HepG2 (cell line): Measurements from ENCODE around the gene LGALS1. TPM values are rescaled to one million over a fixed set of nuclear protein-coding genes. Genes with fewer than 3 reads are reported as not detected.

Experiments used
- ATAC-seq: fragments of 200-7000 bp; cut with Tn5 transposase; 3 replicates; pipeline ENCODE4 v1.9.1; 2020; ENCODE audit warnings: mild to moderate bottlenecking, moderate library complexity
- BruUV-seq: library from RNA; stranded (reverse); fragments of 400-500 nt; replicated peaks from 2 replicates; lab custom pipeline; 2021; lab: Mats Ljungman, UMichigan
- CTCF ChIA-PET: fragments of 300-600 bp; formaldehyde crosslinking; extraction: SDS; loops from one replicate; lab custom pipeline; 2021; ENCODE audit warnings: low total read pairs, inconsistent platforms, low intra/inter-chr PET ratio; lab: Yijun Ruan, JAX
- POLR2A ChIA-PET: fragments of 350-600 bp; sonication (Branson Sonifier 250); formaldehyde crosslinking; loops from one replicate; lab custom pipeline; 2020; ENCODE audit warnings: antibody characterized with exemption, inconsistent platforms; lab: Yijun Ruan, JAX
- DNase-seq: peaks from one replicate; pipeline ENCODE4 v3.0.0-alpha.2; 2015; ENCODE audit warnings: low spot score
- FAIRE-seq: peaks from 3 replicates; lab custom pipeline; 2011; peaks lifted over from hg19 to GRCh38; lab: Jason Lieb, UNC
- H2AFZ ChIP-seq: one replicate; pipeline ENCODE4 v1.6.1; 2011; ENCODE audit warnings: low read length, inconsistent platforms
- H3K27ac ChIP-seq: fragments of 300-600 bp; 3 replicates; pipeline ENCODE4 v1.8.0; 2011; ENCODE audit warnings: mixed run types, mild to moderate bottlenecking, mixed read lengths, low read length, inconsistent platforms; ENCODE audit not compliant: insufficient read depth; ENCODE audit errors: extremely low read length
- H3K27me3 ChIP-seq, 2 experiments: fragments of 200-600 bp in 1 of 2; 2 replicates in 1 of 2; 3 replicates in 1 of 2; pipeline versions ENCODE4 v1.6.0 to v1.8.0; 2011; ENCODE audit warnings: low read length in 2 of 2, mild to moderate bottlenecking in 2 of 2, moderate library complexity in 2 of 2, inconsistent platforms in 1 of 2; ENCODE audit not compliant: insufficient read depth in 2 of 2, control insufficient read depth in 1 of 2
- H3K36me3 ChIP-seq, 2 experiments: fragments of 200-600 bp in 1 of 2; replicated peaks in 1 of 2; 2 replicates in 1 of 2; 3 replicates in 1 of 2; pipeline versions ENCODE4 v1.5.1 to v1.8.0; 2011; ENCODE audit warnings: low read length in 2 of 2, inconsistent platforms in 1 of 2; ENCODE audit not compliant: insufficient read depth in 2 of 2, control insufficient read depth in 1 of 2
- H3K4me1 ChIP-seq: 2 replicates; pipeline ENCODE4 v1.5.1; 2012; ENCODE audit warnings: low read length, inconsistent platforms; ENCODE audit not compliant: insufficient read depth
- H3K4me2 ChIP-seq: 2 replicates; pipeline ENCODE4 v1.6.0; 2011; ENCODE audit warnings: low read depth, low read length, inconsistent platforms
- H3K4me3 ChIP-seq, 3 experiments: fragments of 200-600 bp in 1 of 3; sonication (generic), shearing (Covaris generic) in 1 of 3; replicated peaks in 1 of 3; 2 replicates each; pipeline ENCODE4 v1.5.1; 2011 to 2016; ENCODE audit warnings: low read length in 3 of 3, inconsistent platforms in 2 of 3, low read depth in 2 of 3, mild to moderate bottlenecking in 2 of 3, control low read depth in 1 of 3, mixed read lengths in 1 of 3; ENCODE audit not compliant: insufficient read depth in 1 of 3
- H3K79me2 ChIP-seq: one replicate; pipeline ENCODE4 v1.6.1; 2011; ENCODE audit warnings: low read length, inconsistent platforms; ENCODE audit not compliant: insufficient read depth
- H3K9ac ChIP-seq: 2 replicates; pipeline ENCODE4 v1.6.0; 2011; ENCODE audit warnings: mild to moderate bottlenecking, low read depth, low read length, inconsistent platforms; ENCODE audit not compliant: insufficient read depth
- H3K9me3 ChIP-seq: 2 replicates; pipeline ENCODE4 v1.5.1; 2012; ENCODE audit warnings: mild to moderate bottlenecking, low read length
- H4K20me1 ChIP-seq: 2 replicates; pipeline ENCODE4 v1.6.0; 2011; ENCODE audit warnings: inconsistent platforms, mild to moderate bottlenecking, low read length, moderate library complexity; ENCODE audit not compliant: insufficient read depth
- KAT2B ChIP-seq: fragments of 150-350 bp; IDR thresholded peaks from 2 replicates; pipeline ENCODE4 v1.6.1; 2014; ENCODE audit warnings: low read depth, low read length, borderline replicate concordance
- PHB2 ChIP-seq: fragments of 450-650 bp; IDR thresholded peaks from 2 replicates; pipeline ENCODE4 v1.6.1; 2018; ENCODE audit not compliant: partially characterized antibody
- ZMYM3 ChIP-seq: sonication (generic); formaldehyde crosslinking; IDR thresholded peaks from 2 replicates; pipeline ENCODE4 v1.5.1; 2020; ENCODE audit warnings: mild to moderate bottlenecking, missing genetic modification reagents
- WGBS: methylation state at CpG from one replicate; pipeline ENCODE4 v1.1.6; 2017; ENCODE audit warnings: low lambda C conversion rate; 5-methylcytosine and 5-hydroxymethylcytosine counted together
- in situ Hi-C: cut with HindIII; loops from 2 replicates; pipeline ENCODE4 v1.10.0; 2017; ENCODE audit warnings: low pct_unique_long_range_greater_than_20kb; ENCODE audit not compliant: extremely low pct_ligation_motif_present
- intact Hi-C: fragments of 100-400 bp; cut with micrococcal nuclease; formaldehyde crosslinking; loops from one replicate; pipeline ENCODE4 v1.10.0; 2022; ENCODE audit not compliant: unreplicated experiment
- polyA plus RNA-seq, 8 experiments: library from polyadenylated mRNA; depleted of rRNA in 3 of 8; stranded (reverse) in 7 of 8; unstranded in 1 of 8; fragments of >200 nt; fragmentation: Illumina TruSeq in 4 of 8; extraction: Trizol in 4 of 8; gene quantifications; 2 replicates each; pipeline versions ENCODE4 v1.2.1 to v1.2.3, GENCODE V29; 2011 to 2016; ENCODE audit warnings: low read depth in 4 of 8, missing spikeins in 1 of 8, mixed read lengths in 1 of 8; ENCODE audit not compliant: insufficient read depth in 1 of 8
- total RNA-seq, 5 experiments: library from RNA; depleted of rRNA; stranded (reverse); fragments of >200 nt; fragmentation: Illumina TruSeq; extraction: Trizol; gene quantifications; 2 replicates each; pipeline ENCODE4 v1.2.3, GENCODE V29; 2016; ENCODE audit warnings: low read depth in 1 of 5
- TF ChIP-seq, protein P1 (sequence below): sonication (generic); formaldehyde crosslinking; IDR thresholded peaks from 2 replicates; pipeline ENCODE4 v1.8.1; 2023; ENCODE audit warnings: mild to moderate bottlenecking, inconsistent platforms, moderate library complexity, missing genetic modification reagents, borderline replicate concordance
- TF ChIP-seq, protein P2 (sequence below): sonication (generic); formaldehyde crosslinking; IDR thresholded peaks from 2 replicates; pipeline ENCODE4 v1.4.0; 2020; ENCODE audit warnings: missing genetic modification reagents

LGALS1 gene
- total and polyA plus RNA-seq, 2 of the 13 experiments (the other 11 are each of a cell fraction or from before 2014, with no cell fraction given), result 103 to 858 TPM

DNA sequence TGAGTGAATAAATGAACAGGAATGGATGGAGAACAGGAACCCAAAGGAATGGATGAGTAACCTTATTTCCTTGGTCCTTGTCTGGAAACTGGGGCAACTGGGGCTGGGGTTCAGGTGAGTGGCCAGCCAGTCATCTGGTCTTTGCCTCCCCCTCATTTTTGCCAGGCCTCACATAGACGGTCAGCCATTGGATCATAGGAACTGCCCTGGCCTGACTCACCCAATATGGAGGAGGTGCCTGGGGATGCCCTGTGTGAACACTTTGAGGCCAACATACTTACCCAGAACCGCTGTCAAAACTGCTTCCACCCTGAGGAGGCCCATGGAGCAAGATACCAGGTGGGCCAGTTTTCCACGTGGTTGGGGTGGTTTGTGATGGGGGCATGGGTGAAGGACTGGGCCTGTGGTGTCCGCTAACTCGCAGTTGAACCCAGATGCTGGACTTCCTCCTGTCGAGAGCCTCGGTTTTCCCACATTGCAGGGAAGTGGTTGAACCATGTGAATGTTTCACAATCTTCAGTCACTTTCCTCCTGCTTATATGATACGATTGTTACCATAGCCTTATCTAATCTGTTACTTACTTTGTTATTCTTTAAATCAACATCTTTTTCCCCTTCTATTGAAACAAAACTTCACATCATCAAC, 25.8 kb downstream of the LGALS1 start:
- H2AFZ ChIP-seq, result no peak overlapping the region
- POLR2A ChIA-PET, result no interaction called here
- no peak for ATAC-seq

More for the DNA sequence above, 25.8 kb downstream of the LGALS1 start:
- in situ Hi-C loops, result no loop called here
- no TSS peak for BruUV-seq
- no peaks in the 10 kb centered on the region for H4K20me1 ChIP-seq
- intact Hi-C loops, result no loop called here
- no peak overlapping the region for H3K27ac ChIP-seq
- peaks cover 0 to 2% of the 10 kb centered on the region in 2 experiments; a peak in 1 of 5 replicates for H3K36me3 ChIP-seq
- TF ChIP-seq, protein P1, sequence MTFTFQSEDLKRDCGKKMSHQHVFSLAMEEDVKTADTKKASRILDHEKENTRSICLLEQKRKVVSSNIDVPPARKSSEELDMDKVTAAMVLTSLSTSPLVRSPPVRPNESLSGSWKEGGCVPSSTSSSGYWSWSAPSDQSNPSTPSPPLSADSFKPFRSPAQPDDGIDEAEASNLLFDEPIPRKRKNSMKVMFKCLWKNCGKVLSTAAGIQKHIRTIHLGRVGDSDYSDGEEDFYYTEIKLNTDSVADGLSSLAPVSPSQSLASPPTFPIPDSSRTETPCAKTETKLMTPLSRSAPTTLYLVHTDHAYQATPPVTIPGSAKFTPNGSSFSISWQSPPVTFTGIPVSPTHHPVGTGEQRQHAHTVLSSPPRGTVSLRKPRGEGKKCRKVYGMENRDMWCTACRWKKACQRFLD (CRISPR knock-in tag), result no peak
- TF ChIP-seq PHB2 (no peak), KAT2B (no peak), ZMYM3 (no peak)
- TF ChIP-seq, protein P2, sequence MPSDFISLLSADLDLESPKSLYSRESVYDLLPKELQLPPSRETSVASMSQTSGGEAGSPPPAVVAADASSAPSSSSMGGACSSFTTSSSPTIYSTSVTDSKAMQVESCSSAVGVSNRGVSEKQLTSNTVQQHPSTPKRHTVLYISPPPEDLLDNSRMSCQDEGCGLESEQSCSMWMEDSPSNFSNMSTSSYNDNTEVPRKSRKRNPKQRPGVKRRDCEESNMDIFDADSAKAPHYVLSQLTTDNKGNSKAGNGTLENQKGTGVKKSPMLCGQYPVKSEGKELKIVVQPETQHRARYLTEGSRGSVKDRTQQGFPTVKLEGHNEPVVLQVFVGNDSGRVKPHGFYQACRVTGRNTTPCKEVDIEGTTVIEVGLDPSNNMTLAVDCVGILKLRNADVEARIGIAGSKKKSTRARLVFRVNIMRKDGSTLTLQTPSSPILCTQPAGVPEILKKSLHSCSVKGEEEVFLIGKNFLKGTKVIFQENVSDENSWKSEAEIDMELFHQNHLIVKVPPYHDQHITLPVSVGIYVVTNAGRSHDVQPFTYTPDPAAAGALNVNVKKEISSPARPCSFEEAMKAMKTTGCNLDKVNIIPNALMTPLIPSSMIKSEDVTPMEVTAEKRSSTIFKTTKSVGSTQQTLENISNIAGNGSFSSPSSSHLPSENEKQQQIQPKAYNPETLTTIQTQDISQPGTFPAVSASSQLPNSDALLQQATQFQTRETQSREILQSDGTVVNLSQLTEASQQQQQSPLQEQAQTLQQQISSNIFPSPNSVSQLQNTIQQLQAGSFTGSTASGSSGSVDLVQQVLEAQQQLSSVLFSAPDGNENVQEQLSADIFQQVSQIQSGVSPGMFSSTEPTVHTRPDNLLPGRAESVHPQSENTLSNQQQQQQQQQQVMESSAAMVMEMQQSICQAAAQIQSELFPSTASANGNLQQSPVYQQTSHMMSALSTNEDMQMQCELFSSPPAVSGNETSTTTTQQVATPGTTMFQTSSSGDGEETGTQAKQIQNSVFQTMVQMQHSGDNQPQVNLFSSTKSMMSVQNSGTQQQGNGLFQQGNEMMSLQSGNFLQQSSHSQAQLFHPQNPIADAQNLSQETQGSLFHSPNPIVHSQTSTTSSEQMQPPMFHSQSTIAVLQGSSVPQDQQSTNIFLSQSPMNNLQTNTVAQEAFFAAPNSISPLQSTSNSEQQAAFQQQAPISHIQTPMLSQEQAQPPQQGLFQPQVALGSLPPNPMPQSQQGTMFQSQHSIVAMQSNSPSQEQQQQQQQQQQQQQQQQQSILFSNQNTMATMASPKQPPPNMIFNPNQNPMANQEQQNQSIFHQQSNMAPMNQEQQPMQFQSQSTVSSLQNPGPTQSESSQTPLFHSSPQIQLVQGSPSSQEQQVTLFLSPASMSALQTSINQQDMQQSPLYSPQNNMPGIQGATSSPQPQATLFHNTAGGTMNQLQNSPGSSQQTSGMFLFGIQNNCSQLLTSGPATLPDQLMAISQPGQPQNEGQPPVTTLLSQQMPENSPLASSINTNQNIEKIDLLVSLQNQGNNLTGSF (CRISPR knock-in tag), result no peak
- TF ChIP-seq, all 625 proteins: peak for 0
- H3K27me3 ChIP-seq, result no peaks in the 10 kb centered on the region
- H3K9me3 ChIP-seq, result no peaks in the 10 kb centered on the region
- no peak overlapping the region for H3K4me2 ChIP-seq
- no peaks in the 10 kb centered on the region for H3K4me1 ChIP-seq
- no peak overlapping the region for H3K4me3 ChIP-seq
- FAIRE-seq (no peak), DNase-seq (no peak)
- 92% methylated on average over 7 of the region's 8 CpGs for WGBS
- CTCF ChIA-PET, result no interaction called here
- H3K9ac ChIP-seq, result no peak overlapping the region
- H3K79me2 ChIP-seq, result no peaks in the 10 kb centered on the region
